IMR-90 (cell line): ENCODE measurements around the gene CCDC90B. TPM values are rescaled to one million over a fixed set of nuclear protein-coding genes. Genes with fewer than 3 reads are reported as not detected.

Source experiments
- ATAC-seq: fragments of 200-7000 bp; cut with Tn5 transposase; 2 replicates; pipeline ENCODE4 v1.9.1; 2020; ENCODE audit warnings: low read depth, mild to moderate bottlenecking, moderate library complexity
- BruUV-seq: library from RNA; stranded (reverse); fragments of 400-500 nt; replicated peaks from 2 replicates; lab custom pipeline; 2021; lab: Mats Ljungman, UMichigan
- CTCF ChIA-PET: fragments of 300-600 bp; formaldehyde crosslinking; extraction: SDS; loops from one replicate; lab custom pipeline; 2021; ENCODE audit warnings: antibody characterized with exemption; lab: Yijun Ruan, JAX
- POLR2A ChIA-PET: fragments of 300-600 bp; sonication (Branson Sonifier 250); formaldehyde crosslinking; loops from one replicate; lab custom pipeline; 2022; ENCODE audit warnings: antibody characterized with exemption; ENCODE audit not compliant: unreplicated experiment; lab: Charles Lee
- DNase-seq: peaks from one replicate; pipeline ENCODE4 v3.0.0; 2013
- H2AFZ ChIP-seq: replicated peaks from 2 replicates; pipeline ENCODE3; 2013; ENCODE audit warnings: low read length, mild to moderate bottlenecking; ENCODE audit not compliant: poor library complexity
- H2AK5ac ChIP-seq: 2 replicates; pipeline ENCODE4 v1.6.1; 2013; ENCODE audit warnings: low read depth, low read length, inconsistent platforms
- H2AK9ac ChIP-seq: replicated peaks from 2 replicates; pipeline ENCODE3; 2013; ENCODE audit warnings: mild to moderate bottlenecking, low read depth, low read length, moderate library complexity; ENCODE audit not compliant: poor library complexity
- H2BK120ac ChIP-seq: 2 replicates; pipeline ENCODE4 v1.6.1; 2013; ENCODE audit warnings: low read depth, low read length, inconsistent platforms
- H2BK15ac ChIP-seq: 3 replicates; pipeline ENCODE4 v1.6.1; 2013; ENCODE audit warnings: low read depth, low read length, inconsistent platforms
- H2BK20ac ChIP-seq: 2 replicates; pipeline ENCODE4 v1.6.1; 2013; ENCODE audit warnings: low read depth, mild to moderate bottlenecking, inconsistent platforms, low read length, moderate library complexity
- H2BK5ac ChIP-seq: 2 replicates; pipeline ENCODE4 v1.6.1; 2013; ENCODE audit warnings: mild to moderate bottlenecking, low read depth, low read length, inconsistent platforms; ENCODE audit not compliant: poor library complexity, severe bottlenecking
- H3K14ac ChIP-seq: replicated peaks from 2 replicates; pipeline ENCODE4 v1.6.1; 2013; ENCODE audit warnings: low read depth, low read length, inconsistent platforms
- H3K18ac ChIP-seq: 2 replicates; pipeline ENCODE4 v1.6.1; 2013; ENCODE audit warnings: low read depth, low read length, control low read depth
- H3K23ac ChIP-seq: 2 replicates; pipeline ENCODE4 v1.6.1; 2013; ENCODE audit warnings: low read depth, low read length, inconsistent platforms
- H3K27ac ChIP-seq: 2 replicates; pipeline ENCODE4 v1.5.1; 2013; ENCODE audit warnings: mild to moderate bottlenecking, control low read depth, low read length; ENCODE audit not compliant: insufficient read depth
- H3K27me3 ChIP-seq: 2 replicates; pipeline ENCODE4 v1.6.1; 2013; ENCODE audit warnings: low read length; ENCODE audit not compliant: control insufficient read depth, insufficient read depth
- H3K36me3 ChIP-seq: 2 replicates; pipeline ENCODE4 v1.6.1; 2013; ENCODE audit warnings: low read length, mixed read lengths; ENCODE audit not compliant: control insufficient read depth, insufficient read depth
- H3K4ac ChIP-seq: 2 replicates; pipeline ENCODE4 v1.6.1; 2013; ENCODE audit warnings: low read depth, low read length, inconsistent platforms
- H3K4me1 ChIP-seq: 2 replicates; pipeline ENCODE4 v1.6.1; 2013; ENCODE audit warnings: low read length, mixed read lengths; ENCODE audit not compliant: control insufficient read depth, insufficient read depth
- H3K4me2 ChIP-seq: 2 replicates; pipeline ENCODE4 v1.6.1; 2013; ENCODE audit warnings: low read depth, mild to moderate bottlenecking, control low read depth, low read length, moderate library complexity
- H3K4me3 ChIP-seq: 2 replicates; pipeline ENCODE4 v1.5.1; 2013; ENCODE audit warnings: low read depth, mild to moderate bottlenecking, control low read depth, low read length, moderate library complexity; ENCODE audit not compliant: insufficient read depth
- H3K56ac ChIP-seq: 2 replicates; pipeline ENCODE4 v1.6.1; 2013; ENCODE audit warnings: low read length, inconsistent platforms; ENCODE audit not compliant: insufficient read depth; ENCODE audit errors: extremely low read depth
- H3K79me1 ChIP-seq, 2 experiments: 2 replicates each; pipeline ENCODE4 v1.6.1; 2013; ENCODE audit warnings: low read length in 2 of 2, inconsistent platforms in 1 of 2, low read depth in 1 of 2
- H3K9ac ChIP-seq: 2 replicates; pipeline ENCODE4 v1.6.1; 2013; ENCODE audit warnings: low read depth, low read length, control low read depth
- H3K9me1 ChIP-seq: 2 replicates; pipeline ENCODE4 v1.6.1; 2013; ENCODE audit warnings: low read length, inconsistent platforms; ENCODE audit not compliant: insufficient read depth
- H3K9me3 ChIP-seq: 2 replicates; pipeline ENCODE4 v1.6.1; 2013; ENCODE audit warnings: low read length; ENCODE audit not compliant: control insufficient read depth, insufficient read depth
- H4K20me1 ChIP-seq: 2 replicates; pipeline ENCODE4 v1.6.1; 2013; ENCODE audit warnings: low read length, inconsistent platforms; ENCODE audit not compliant: insufficient read depth
- H4K5ac ChIP-seq: 2 replicates; pipeline ENCODE4 v1.6.1; 2013; ENCODE audit warnings: mild to moderate bottlenecking, low read depth, low read length, control low read depth
- H4K8ac ChIP-seq, 2 experiments: 2 replicates each; pipeline ENCODE4 v1.6.1; 2013; ENCODE audit warnings: low read depth in 2 of 2, low read length in 2 of 2, control low read depth in 1 of 2, inconsistent platforms in 1 of 2
- H4K91ac ChIP-seq: 2 replicates; pipeline ENCODE4 v1.6.1; 2013; ENCODE audit warnings: low read depth, low read length, inconsistent platforms; ENCODE audit not compliant: insufficient read depth
- BHLHE40 ChIP-seq: fragments of 150-350 bp; IDR thresholded peaks from 2 replicates; pipeline ENCODE4 v1.6.1; 2016; ENCODE audit warnings: mild to moderate bottlenecking, low read depth, low read length
- CEBPB ChIP-seq: IDR thresholded peaks from 2 replicates; pipeline ENCODE4 v1.6.1; 2012; ENCODE audit warnings: low read depth, low read length, improper control_type of control experiment
- CHD1 ChIP-seq: IDR thresholded peaks from 2 replicates; pipeline ENCODE4 v1.6.1; 2012; ENCODE audit warnings: low read depth, low read length, improper control_type of control experiment
- FOS ChIP-seq: fragments of 150-350 bp; IDR thresholded peaks from 2 replicates; pipeline ENCODE4 v1.6.1; 2016; ENCODE audit warnings: low read depth, low read length
- MAFK ChIP-seq: IDR thresholded peaks from 2 replicates; pipeline ENCODE4 v1.6.1; 2012; ENCODE audit warnings: low read depth, low read length, improper control_type of control experiment
- MAZ ChIP-seq: IDR thresholded peaks from 2 replicates; pipeline ENCODE4 v1.6.1; 2012; ENCODE audit warnings: low read depth, mild to moderate bottlenecking, low read length, improper control_type of control experiment, moderate library complexity, borderline replicate concordance
- MXI1 ChIP-seq: IDR thresholded peaks from 2 replicates; pipeline ENCODE4 v1.6.1; 2012; ENCODE audit warnings: low read depth, mild to moderate bottlenecking, low read length, moderate library complexity, borderline replicate concordance
- NFE2L2 ChIP-seq: fragments of 150-350 bp; IDR thresholded peaks from 2 replicates; pipeline ENCODE4 v1.6.1; 2016; ENCODE audit warnings: low read depth, mild to moderate bottlenecking, low read length
- POLR2A ChIP-seq: IDR thresholded peaks from 2 replicates; pipeline ENCODE4 v1.6.1; 2012; ENCODE audit warnings: mild to moderate bottlenecking, low read depth, low read length
- RAD21 ChIP-seq: IDR thresholded peaks from 2 replicates; pipeline ENCODE4 v1.6.1; 2012; ENCODE audit warnings: low read length, improper control_type of control experiment
- RCOR1 ChIP-seq: IDR thresholded peaks from 2 replicates; pipeline ENCODE4 v1.6.1; 2012; ENCODE audit warnings: mild to moderate bottlenecking, low read length, improper control_type of control experiment; ENCODE audit not compliant: insufficient replicate concordance
- RFX5 ChIP-seq: IDR thresholded peaks from 2 replicates; pipeline ENCODE4 v1.8.0; 2012; ENCODE audit warnings: low read depth, mild to moderate bottlenecking, low read length, moderate library complexity
- SMC3 ChIP-seq: fragments of 150-350 bp; IDR thresholded peaks from 2 replicates; pipeline ENCODE4 v1.6.1; 2016; ENCODE audit warnings: low read depth, mild to moderate bottlenecking, antibody characterized with exemption, low read length, moderate library complexity
- WGBS, 2 experiments: methylation state at CpG; one replicate each; pipeline versions ENCODE4 v1.1.5 to v1.1.7; 2013; ENCODE audit warnings: missing lambda C conversion rate in 2 of 2; ENCODE audit not compliant: insufficient read length in 1 of 2; ENCODE audit errors: extremely low coverage in 2 of 2; 5-methylcytosine and 5-hydroxymethylcytosine counted together
- dilution Hi-C: fragments of 300-500 bp; cut with HindIII; formaldehyde crosslinking; loops from one replicate; pipeline ENCODE4 v1.14.3; 2018; ENCODE audit warnings: low sequenced_read_pairs; ENCODE audit not compliant: unreplicated experiment
- in situ Hi-C: fragments of 300-500 bp; cut with MboI; formaldehyde crosslinking; loops from 3 replicates; pipeline ENCODE4 v1.14.3; 2019; ENCODE audit warnings: low sequenced_read_pairs, inconsistent platforms, mixed read lengths
- intact Hi-C: fragments of 100-400 bp; cut with micrococcal nuclease; formaldehyde crosslinking; loops from 2 replicates; pipeline ENCODE4 v1.10.0; 2022
- polyA plus RNA-seq, 3 experiments: library from polyadenylated mRNA; depleted of rRNA; stranded (reverse); fragments of >200 nt; gene quantifications; 2 replicates each; pipeline ENCODE4 v1.2.3, GENCODE V29; 2012; ENCODE audit warnings: low replicate concordance in 1 of 3
- total RNA-seq: library from RNA; depleted of rRNA; stranded (reverse); fragments of >200 nt; gene quantifications from 2 replicates; pipeline ENCODE4 v1.2.3, GENCODE V29; 2012
- TF ChIP-seq, protein P1 (sequence below): fragments of 150-350 bp; IDR thresholded peaks from 2 replicates; pipeline ENCODE4 v1.6.1; 2017; ENCODE audit warnings: mild to moderate bottlenecking, antibody characterized with exemption, low read length, low read depth
- TF ChIP-seq, protein P2 (sequence below): fragments of 150-350 bp; IDR thresholded peaks from 2 replicates; pipeline ENCODE4 v1.6.1; 2016; ENCODE audit warnings: low read depth, mild to moderate bottlenecking, low read length, moderate library complexity, borderline replicate concordance
- TF ChIP-seq, protein P3 (sequence below): conservative IDR thresholded peaks from 2 replicates; pipeline ENCODE4 v1.5.1; 2012; ENCODE audit warnings: mild to moderate bottlenecking, low read depth, low read length, improper control_type of control experiment

Gene CCDC90B
- total and polyA plus RNA-seq, 2 of the 4 experiments (the other 2 are of a cell fraction) = 35.8 to 43.7 TPM

DNA sequence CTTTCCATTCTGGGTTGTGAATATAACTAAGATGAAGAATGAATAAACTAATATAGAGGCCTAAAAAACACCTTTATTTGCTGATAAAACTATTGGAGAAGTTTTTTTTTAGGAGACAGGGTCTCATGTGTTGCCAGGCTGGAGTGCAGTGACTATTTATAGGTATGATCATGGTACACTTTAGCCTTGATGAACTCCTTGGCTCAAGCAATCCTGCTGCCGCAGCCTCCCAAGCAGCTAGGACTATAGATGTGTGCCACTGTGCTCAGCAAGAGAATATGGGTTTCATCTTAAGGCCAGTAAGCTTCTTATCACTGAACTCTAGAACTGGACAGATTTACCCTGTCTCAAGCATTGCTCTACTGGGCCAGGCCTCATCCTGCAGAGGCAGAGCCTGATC is 26.6 kb downstream of the CCDC90B start:
- H3K27ac ChIP-seq = no peak overlapping the region
- no peak overlapping the region for H3K56ac ChIP-seq
- no peak overlapping the region for H2BK120ac ChIP-seq
- no peak overlapping the region for H2AK5ac ChIP-seq
- H3K18ac ChIP-seq = no peak overlapping the region
- no peak for ATAC-seq
- ChIA-PET POLR2A (no interaction called here), CTCF (no interaction called here)
- no peaks in the 10 kb centered on the region for H3K27me3 ChIP-seq
- no peak for DNase-seq
- H4K5ac ChIP-seq = no peak overlapping the region
- no peak for TF ChIP-seq CHD1
- TF ChIP-seq MAZ = no peak
- TF ChIP-seq CEBPB = no peak
- no peak for TF ChIP-seq BHLHE40
- TF ChIP-seq, protein P1, sequence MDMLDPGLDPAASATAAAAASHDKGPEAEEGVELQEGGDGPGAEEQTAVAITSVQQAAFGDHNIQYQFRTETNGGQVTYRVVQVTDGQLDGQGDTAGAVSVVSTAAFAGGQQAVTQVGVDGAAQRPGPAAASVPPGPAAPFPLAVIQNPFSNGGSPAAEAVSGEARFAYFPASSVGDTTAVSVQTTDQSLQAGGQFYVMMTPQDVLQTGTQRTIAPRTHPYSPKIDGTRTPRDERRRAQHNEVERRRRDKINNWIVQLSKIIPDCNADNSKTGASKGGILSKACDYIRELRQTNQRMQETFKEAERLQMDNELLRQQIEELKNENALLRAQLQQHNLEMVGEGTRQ = no peak
- TF ChIP-seq SMC3 = no peak
- TF ChIP-seq, protein P2, sequence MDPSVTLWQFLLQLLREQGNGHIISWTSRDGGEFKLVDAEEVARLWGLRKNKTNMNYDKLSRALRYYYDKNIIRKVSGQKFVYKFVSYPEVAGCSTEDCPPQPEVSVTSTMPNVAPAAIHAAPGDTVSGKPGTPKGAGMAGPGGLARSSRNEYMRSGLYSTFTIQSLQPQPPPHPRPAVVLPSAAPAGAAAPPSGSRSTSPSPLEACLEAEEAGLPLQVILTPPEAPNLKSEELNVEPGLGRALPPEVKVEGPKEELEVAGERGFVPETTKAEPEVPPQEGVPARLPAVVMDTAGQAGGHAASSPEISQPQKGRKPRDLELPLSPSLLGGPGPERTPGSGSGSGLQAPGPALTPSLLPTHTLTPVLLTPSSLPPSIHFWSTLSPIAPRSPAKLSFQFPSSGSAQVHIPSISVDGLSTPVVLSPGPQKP = no peak
- TF ChIP-seq MXI1 = no peak
- TF ChIP-seq RCOR1 = no peak
- TF ChIP-seq POLR2A = no peak
- no peak for TF ChIP-seq FOS
- no peak for TF ChIP-seq NFE2L2
- TF ChIP-seq RAD21 = no peak
- no peak for TF ChIP-seq RFX5
- TF ChIP-seq, protein P3, sequence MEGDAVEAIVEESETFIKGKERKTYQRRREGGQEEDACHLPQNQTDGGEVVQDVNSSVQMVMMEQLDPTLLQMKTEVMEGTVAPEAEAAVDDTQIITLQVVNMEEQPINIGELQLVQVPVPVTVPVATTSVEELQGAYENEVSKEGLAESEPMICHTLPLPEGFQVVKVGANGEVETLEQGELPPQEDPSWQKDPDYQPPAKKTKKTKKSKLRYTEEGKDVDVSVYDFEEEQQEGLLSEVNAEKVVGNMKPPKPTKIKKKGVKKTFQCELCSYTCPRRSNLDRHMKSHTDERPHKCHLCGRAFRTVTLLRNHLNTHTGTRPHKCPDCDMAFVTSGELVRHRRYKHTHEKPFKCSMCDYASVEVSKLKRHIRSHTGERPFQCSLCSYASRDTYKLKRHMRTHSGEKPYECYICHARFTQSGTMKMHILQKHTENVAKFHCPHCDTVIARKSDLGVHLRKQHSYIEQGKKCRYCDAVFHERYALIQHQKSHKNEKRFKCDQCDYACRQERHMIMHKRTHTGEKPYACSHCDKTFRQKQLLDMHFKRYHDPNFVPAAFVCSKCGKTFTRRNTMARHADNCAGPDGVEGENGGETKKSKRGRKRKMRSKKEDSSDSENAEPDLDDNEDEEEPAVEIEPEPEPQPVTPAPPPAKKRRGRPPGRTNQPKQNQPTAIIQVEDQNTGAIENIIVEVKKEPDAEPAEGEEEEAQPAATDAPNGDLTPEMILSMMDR = no peak
- TF ChIP-seq MAFK = no peak
- no peak overlapping the region for H2BK15ac ChIP-seq
- no peak overlapping the region for H3K9ac ChIP-seq
- in situ Hi-C loops (no loop called here), intact Hi-C loops (no loop called here), dilution Hi-C loops (no loop called here)
- H3K23ac ChIP-seq = no peak overlapping the region
- H4K8ac ChIP-seq = no peak overlapping the region
- H3K4me2 ChIP-seq = no peak overlapping the region
- no peak overlapping the region for H2AK9ac ChIP-seq
- H2BK20ac ChIP-seq = no peak overlapping the region
- H3K79me1 ChIP-seq = peaks cover 5 to 9% of the 10 kb centered on the region in 2 experiments; a peak in 3 of 4 replicates
- H3K9me1 ChIP-seq = peaks cover 11% of the 10 kb centered on the region
- no peak overlapping the region for H3K4me3 ChIP-seq
- 0 out of 2 replicates have a peak, but pooled peaks cover 4% of the 10 kb centered on the region for H4K20me1 ChIP-seq
- no peak overlapping the region for H3K4ac ChIP-seq
- no peaks in the 10 kb centered on the region for H3K9me3 ChIP-seq
- no peak overlapping the region for H4K91ac ChIP-seq
- no peak overlapping the region for H2AFZ ChIP-seq
- peaks cover 4% of the 10 kb centered on the region; the same call in 1 of the 2 replicates for H3K4me1 ChIP-seq
- BruUV-seq = no TSS peak
- no peak overlapping the region for H2BK5ac ChIP-seq
- no peak overlapping the region for H3K14ac ChIP-seq
- WGBS, 2 experiments = 100% methylated on average over 1 of the region's 1 CpG; no CpG with 5 or more reads in 1 of the 2 experiments
- H3K36me3 ChIP-seq = peaks cover 11% of the 10 kb centered on the region
